Stimulated activated CD8-positive, alpha-beta memory T cell treated with anti-CD3 and anti-CD28 coated beads, Interleukin-7, amount 100 ng/mL, for 4 hours (primary cell): Measurements from ENCODE around the gene EHHADH.
"Not testable (repeated sequence)": the region's sequence is repeated elsewhere in the genome, so short reads cannot be mapped to it uniquely, and the experiment has no call there.

Experiments used
- DNase-seq, 2 donors: peaks; one replicate each; pipeline ENCODE4 v3.0.0-alpha.2; 2020; ENCODE audit warnings: low read depth in 2 of 2

Gene EHHADH

GRCh38 chr3:185253645-185254410 lies at the start of gene EHHADH:
TSS of gene EHHADH (minus strand) at chr3:185254049. CDS start at chr3:185254022, 27 bp downstream.
- DNase-seq = peak in 1 of 2 donors; percentile 38

GRCh38 chr3:185299918-185300426 lies 46.1 kb upstream of the EHHADH start:
- DNase-seq = not testable (repeated sequence)

- DNase-seq = no peak
Observed at GRCh38 chr3:185297867-185298266, 44.0 kb upstream of the EHHADH start.

- no peak for DNase-seq
Observed at GRCh38 chr3:185292238-185292637, 38.4 kb upstream of the EHHADH start.

GRCh38 chr3:185290266-185290665 lies 36.4 kb upstream of the EHHADH start:
- no peak for DNase-seq

GRCh38 chr3:185283374-185283935 lies 29.6 kb upstream of the EHHADH start:
- DNase-seq = no peak

GRCh38 chr3:185282696-185283373 lies 29.0 kb upstream of the EHHADH start:
- peak; percentile 92 for DNase-seq

GRCh38 chr3:185280572-185281365 lies 26.9 kb upstream of the EHHADH start:
- no peak for DNase-seq

GRCh38 chr3:185279587-185280138 lies 25.8 kb upstream of the EHHADH start:
- no peak for DNase-seq

- no peak for DNase-seq
Observed at GRCh38 chr3:185276415-185276814, 22.6 kb upstream of the EHHADH start.

GRCh38 chr3:185272033-185272432 lies 18.2 kb upstream of the EHHADH start:
- no peak for DNase-seq

GRCh38 chr3:185270956-185271332 lies 17.1 kb upstream of the EHHADH start:
- DNase-seq = no peak

GRCh38 chr3:185270262-185270955 lies 16.6 kb upstream of the EHHADH start:
- DNase-seq = no peak

GRCh38 chr3:185268194-185268962 lies 14.5 kb upstream of the EHHADH start:
- no peak for DNase-seq

- DNase-seq = no peak
Observed at GRCh38 chr3:185267193-185267592, 13.3 kb upstream of the EHHADH start.

- no peak for DNase-seq
Observed at GRCh38 chr3:185264849-185265553, 11.2 kb upstream of the EHHADH start.

GRCh38 chr3:185263423-185263822 lies 9.6 kb upstream of the EHHADH start:
- DNase-seq = no peak

GRCh38 chr3:185257334-185257733 lies 3.5 kb upstream of the EHHADH start:
- DNase-seq = no peak

- no peak for DNase-seq
Observed at GRCh38 chr3:185254799-185255198, 950 bp upstream of the EHHADH start.

GRCh38 chr3:185253133-185253532 lies 716 bp downstream of the EHHADH start:
- DNase-seq = not testable (repeated sequence)
